ENCODE data around the gene GOLGA6C.
"Not testable (repeated sequence)": the region's sequence is repeated elsewhere in the genome, so short reads cannot be mapped to it uniquely, and the experiment has no call there.

GOLGA6C gene, protein sequence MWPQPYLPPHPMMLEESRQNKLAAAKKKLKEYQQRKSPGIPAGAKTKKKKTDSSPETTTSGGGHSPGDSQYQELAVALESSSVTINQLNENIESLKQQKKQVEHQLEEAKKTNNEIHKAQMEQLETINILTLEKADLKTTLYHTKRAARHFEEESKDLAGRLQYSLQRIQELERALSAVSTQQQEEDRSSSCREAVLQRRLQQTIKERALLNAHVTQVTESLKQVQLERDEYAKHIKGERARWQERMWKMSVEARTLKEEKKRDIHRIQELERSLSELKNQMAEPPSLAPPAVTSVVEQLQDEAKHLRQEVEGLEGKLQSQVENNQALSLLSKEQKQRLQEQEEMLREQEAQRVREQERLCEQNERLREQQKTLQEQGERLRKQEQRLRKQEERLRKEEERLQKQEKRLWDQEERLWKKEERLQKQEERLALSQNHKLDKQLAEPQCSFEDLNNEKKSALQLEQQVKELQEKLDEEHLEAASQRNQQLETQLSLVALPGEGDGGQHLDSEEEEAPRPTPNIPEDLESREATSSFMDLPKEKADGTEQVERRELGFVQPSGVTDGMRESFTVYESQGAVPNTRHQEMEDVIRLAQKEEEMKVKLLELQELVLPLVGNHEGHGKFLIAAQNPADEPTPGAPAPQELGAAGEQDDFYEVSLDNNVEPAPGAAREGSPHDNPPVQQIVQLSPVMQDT

DNA sequence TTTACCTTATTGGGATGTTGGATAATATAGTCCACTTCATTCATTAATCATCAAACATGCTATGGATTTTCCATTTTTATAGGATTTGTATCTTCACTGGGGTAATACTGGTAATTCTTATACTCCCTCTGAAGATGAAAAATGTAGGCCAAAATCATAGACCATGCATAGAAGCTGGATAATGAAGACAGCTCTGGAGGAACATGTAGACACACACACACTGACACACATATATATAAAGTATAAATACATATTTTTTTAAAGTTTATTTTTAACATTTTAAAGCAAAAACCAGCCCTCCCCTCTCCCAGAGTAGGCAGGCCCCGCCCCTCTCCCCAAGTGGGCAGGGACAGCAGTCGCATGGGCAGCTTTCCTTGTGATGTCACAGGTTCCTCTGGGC is at the start of gene GOLGA6C:
Gene GOLGA6C, plus strand, starts transcription at position 301 of the 400 bp plus-strand sequence. CDS start 265 bp downstream, outside the sequence.
- not testable (repeated sequence) for H3K4me3 ChIP-seq (ENCODE audit: control insufficient read depth, low read depth, low read length); DNase-seq (ENCODE audit: low read depth)

DNA sequence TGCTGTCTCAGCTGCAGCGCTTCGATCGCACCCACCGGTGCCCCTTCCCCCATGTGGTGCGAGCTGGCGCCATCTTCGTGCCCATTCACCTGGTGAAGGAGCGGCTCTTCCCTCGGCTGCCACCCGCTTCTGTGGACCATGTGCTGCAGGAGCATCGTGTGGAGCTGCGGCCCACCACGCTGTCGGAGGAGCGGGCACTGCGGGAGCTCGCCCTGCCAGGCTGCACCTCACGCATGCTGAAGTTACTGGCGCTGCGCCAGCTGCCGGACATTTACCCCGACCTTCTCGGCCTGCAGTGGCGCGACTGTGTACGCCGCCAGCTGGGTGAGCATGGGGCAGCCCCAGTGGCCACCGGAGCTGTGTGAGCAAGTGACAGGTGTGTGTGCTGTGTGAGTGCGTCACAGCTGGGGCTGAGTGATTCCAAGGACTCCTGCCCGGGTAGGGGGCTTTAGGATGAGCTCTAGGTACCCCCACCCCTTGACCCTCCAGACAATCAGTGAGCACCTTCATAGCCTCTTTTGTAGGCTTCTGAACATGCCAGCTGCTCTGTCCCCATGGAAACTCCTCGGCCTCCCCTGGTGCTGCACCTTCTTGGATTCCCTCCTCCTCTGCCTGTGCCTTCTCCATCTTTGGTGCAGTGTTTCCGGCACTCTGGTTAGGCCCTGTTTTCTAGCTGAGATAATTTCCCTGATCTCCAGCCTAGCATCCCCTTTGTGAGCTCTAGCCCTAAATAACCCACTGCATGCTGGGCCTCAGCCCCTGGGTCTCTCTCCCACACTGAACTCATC is 49.4 kb upstream of the GOLGA6C start:
- no peak overlapping the region for H3K4me3 ChIP-seq (ENCODE audit: control insufficient read depth, low read depth, low read length)
- DNase-seq (ENCODE audit: low read depth), result no peak
- TF ChIP-seq, protein P1, sequence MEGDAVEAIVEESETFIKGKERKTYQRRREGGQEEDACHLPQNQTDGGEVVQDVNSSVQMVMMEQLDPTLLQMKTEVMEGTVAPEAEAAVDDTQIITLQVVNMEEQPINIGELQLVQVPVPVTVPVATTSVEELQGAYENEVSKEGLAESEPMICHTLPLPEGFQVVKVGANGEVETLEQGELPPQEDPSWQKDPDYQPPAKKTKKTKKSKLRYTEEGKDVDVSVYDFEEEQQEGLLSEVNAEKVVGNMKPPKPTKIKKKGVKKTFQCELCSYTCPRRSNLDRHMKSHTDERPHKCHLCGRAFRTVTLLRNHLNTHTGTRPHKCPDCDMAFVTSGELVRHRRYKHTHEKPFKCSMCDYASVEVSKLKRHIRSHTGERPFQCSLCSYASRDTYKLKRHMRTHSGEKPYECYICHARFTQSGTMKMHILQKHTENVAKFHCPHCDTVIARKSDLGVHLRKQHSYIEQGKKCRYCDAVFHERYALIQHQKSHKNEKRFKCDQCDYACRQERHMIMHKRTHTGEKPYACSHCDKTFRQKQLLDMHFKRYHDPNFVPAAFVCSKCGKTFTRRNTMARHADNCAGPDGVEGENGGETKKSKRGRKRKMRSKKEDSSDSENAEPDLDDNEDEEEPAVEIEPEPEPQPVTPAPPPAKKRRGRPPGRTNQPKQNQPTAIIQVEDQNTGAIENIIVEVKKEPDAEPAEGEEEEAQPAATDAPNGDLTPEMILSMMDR (conservative IDR thresholded peaks at IDR 0.05; ENCODE audit: control insufficient read depth, insufficient read depth, low read depth, low read length), result no peak

- no peak overlapping the region for H3K4me3 ChIP-seq (ENCODE audit: control insufficient read depth, low read depth, low read length)
- TF ChIP-seq, protein P1 (conservative IDR thresholded peaks at IDR 0.05; ENCODE audit: control insufficient read depth, insufficient read depth, low read depth, low read length), result no peak
Observed at GRCh38 chr15:75209289-75209676, 48.9 kb upstream of the GOLGA6C start.

DNA sequence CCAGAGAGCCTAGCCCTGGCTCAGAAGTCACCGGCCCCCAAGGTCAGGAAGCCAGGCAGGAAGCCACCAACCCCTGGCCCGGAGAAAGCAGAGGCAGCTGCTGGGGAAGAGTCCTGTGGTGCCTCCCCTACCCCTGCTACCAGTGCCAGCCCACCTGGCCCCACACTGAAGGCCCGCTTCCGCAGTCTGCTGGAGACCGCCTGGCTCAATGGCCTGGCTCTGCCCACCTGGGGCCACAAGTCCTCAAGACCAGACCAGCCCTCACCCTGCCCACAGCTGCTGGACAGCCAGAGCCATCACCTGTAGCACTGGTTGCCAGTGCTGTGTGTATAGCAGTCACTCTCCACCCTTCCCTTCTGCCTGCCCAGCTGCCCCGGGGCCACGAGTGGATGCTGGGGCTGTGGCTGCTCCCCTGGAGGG is 47.3 kb upstream of the GOLGA6C start:
- no peak overlapping the region for H3K4me3 ChIP-seq (ENCODE audit: control insufficient read depth, low read depth, low read length)

More at GRCh38 chr15:75209289-75209676, 48.9 kb upstream of the GOLGA6C start:
- no peak for DNase-seq (ENCODE audit: low read depth)

GRCh38 chr15:75211436-75212199 is 46.5 kb upstream of the GOLGA6C start:
- H3K4me3 ChIP-seq (ENCODE audit: control insufficient read depth, low read depth, low read length), result no peak overlapping the region
- DNase-seq (ENCODE audit: low read depth), result peak; percentile 25
- TF ChIP-seq, protein P1 (conservative IDR thresholded peaks at IDR 0.05; ENCODE audit: control insufficient read depth, insufficient read depth, low read depth, low read length), result no peak

More for the DNA sequence above, 47.3 kb upstream of the GOLGA6C start:
- TF ChIP-seq, protein P1 (conservative IDR thresholded peaks at IDR 0.05; ENCODE audit: control insufficient read depth, insufficient read depth, low read depth, low read length), result no peak
- DNase-seq (ENCODE audit: low read depth), result no peak

- TF ChIP-seq, protein P1 (conservative IDR thresholded peaks at IDR 0.05; ENCODE audit: control insufficient read depth, insufficient read depth, low read depth, low read length), result no peak
- DNase-seq (ENCODE audit: low read depth), result no peak
Observed at GRCh38 chr15:75212200-75212858, 45.8 kb upstream of the GOLGA6C start.

More at GRCh38 chr15:75212200-75212858, 45.8 kb upstream of the GOLGA6C start:
- H3K4me3 ChIP-seq (ENCODE audit: control insufficient read depth, low read depth, low read length), result no peak overlapping the region
